Caco-2 (cell line): ENCODE data around the gene POLR1D. TPM values are rescaled to one million over a fixed set of nuclear protein-coding genes. Genes with fewer than 3 reads are reported as not detected.

Source experiments
- BruUV-seq: library from RNA; stranded (reverse); fragments of 400-500 nt; replicated peaks from 2 replicates; lab custom pipeline; 2021; lab: Mats Ljungman, UMichigan
- CTCF ChIA-PET: fragments of 300-600 bp; sonication (Branson Sonifier 250); formaldehyde crosslinking; loops from one replicate; lab custom pipeline; 2022; ENCODE audit warnings: antibody characterized with exemption; lab: Charles Lee
- POLR2A ChIA-PET: fragments of 300-600 bp; sonication (Branson Sonifier 250); formaldehyde crosslinking; loops from one replicate; lab custom pipeline; 2022; ENCODE audit warnings: antibody characterized with exemption; lab: Charles Lee
- DNase-seq, 2 experiments: peaks; one replicate each; pipeline versions ENCODE4 v3.0.0 to v3.0.0-alpha.2; 2020 to 2022
- H3K27me3 ChIP-seq: replicated peaks from 2 replicates; pipeline ENCODE4 v1.6.0; 2011; ENCODE audit warnings: low read length; ENCODE audit not compliant: control insufficient read depth, insufficient read depth
- H3K36me3 ChIP-seq: 2 replicates; pipeline ENCODE4 v1.5.1; 2011; ENCODE audit warnings: low read length; ENCODE audit not compliant: control insufficient read depth, insufficient read depth
- H3K4me1 ChIP-seq: fragments of 250-450 bp; sonication (Bioruptor Pico); 2 replicates; pipeline ENCODE4 v1.5.1; 2020; ENCODE audit warnings: mild to moderate bottlenecking
- H3K4me3 ChIP-seq: 2 replicates; pipeline ENCODE4 v1.5.1; 2011; ENCODE audit warnings: low read depth, mild to moderate bottlenecking, control low read depth, low read length
- H3K9me3 ChIP-seq: fragments of 250-450 bp; sonication (Bioruptor Pico); 2 replicates; pipeline ENCODE4 v1.5.1; 2020; ENCODE audit warnings: mild to moderate bottlenecking, moderate library complexity
- H3K27ac Mint-ChIP-seq: one replicate; pipeline ENCODE4 v1.8.0; 2022; ENCODE audit warnings: mixed read lengths; ENCODE audit not compliant: unreplicated experiment
- H3K27me3 Mint-ChIP-seq: one replicate; pipeline ENCODE4 v1.8.0; 2022; ENCODE audit warnings: mixed read lengths; ENCODE audit not compliant: insufficient read depth, unreplicated experiment
- H3K36me3 Mint-ChIP-seq: one replicate; pipeline ENCODE4 v1.8.0; 2022; ENCODE audit warnings: mild to moderate bottlenecking, mixed read lengths; ENCODE audit not compliant: insufficient read depth, unreplicated experiment
- H3K4me1 Mint-ChIP-seq: one replicate; pipeline ENCODE4 v1.8.0; 2022; ENCODE audit warnings: low read depth, mixed read lengths; ENCODE audit not compliant: unreplicated experiment
- H3K4me3 Mint-ChIP-seq: one replicate; pipeline ENCODE4 v1.8.0; 2022; ENCODE audit warnings: mild to moderate bottlenecking, moderate library complexity, mixed read lengths; ENCODE audit not compliant: unreplicated experiment
- H3K9me3 Mint-ChIP-seq: one replicate; pipeline ENCODE4 v1.8.0; 2022; ENCODE audit warnings: mixed read lengths; ENCODE audit not compliant: unreplicated experiment
- intact Hi-C: fragments of 100-400 bp; cut with micrococcal nuclease; formaldehyde crosslinking; loops from one replicate; pipeline ENCODE4 v1.10.0; 2022; ENCODE audit not compliant: unreplicated experiment
- total RNA-seq: library from RNA; stranded (reverse); gene quantifications from 2 replicates; pipeline ENCODE4 v1.2.3, GENCODE V29; 2022
- TF ChIP-seq, protein P1 (sequence below), 2 experiments: fragments of 200-600 bp in 1 of 2; IDR thresholded peaks; 1 replicate in 1 of 2; 2 replicates in 1 of 2; pipeline versions ENCODE4 v1.5.1 to v1.8.0; 2011 to 2022; ENCODE audit warnings: antibody characterized with exemption in 1 of 2, control low read depth in 1 of 2, inconsistent platforms in 1 of 2, low read depth in 1 of 2, low read length in 1 of 2, mild to moderate bottlenecking in 1 of 2, moderate library complexity in 1 of 2; ENCODE audit not compliant: insufficient read depth in 1 of 2, severe bottlenecking in 1 of 2, unreplicated experiment in 1 of 2

The POLR1D gene
- total RNA-seq, 1 experiment from 2014 or later: 201 TPM

DNA sequence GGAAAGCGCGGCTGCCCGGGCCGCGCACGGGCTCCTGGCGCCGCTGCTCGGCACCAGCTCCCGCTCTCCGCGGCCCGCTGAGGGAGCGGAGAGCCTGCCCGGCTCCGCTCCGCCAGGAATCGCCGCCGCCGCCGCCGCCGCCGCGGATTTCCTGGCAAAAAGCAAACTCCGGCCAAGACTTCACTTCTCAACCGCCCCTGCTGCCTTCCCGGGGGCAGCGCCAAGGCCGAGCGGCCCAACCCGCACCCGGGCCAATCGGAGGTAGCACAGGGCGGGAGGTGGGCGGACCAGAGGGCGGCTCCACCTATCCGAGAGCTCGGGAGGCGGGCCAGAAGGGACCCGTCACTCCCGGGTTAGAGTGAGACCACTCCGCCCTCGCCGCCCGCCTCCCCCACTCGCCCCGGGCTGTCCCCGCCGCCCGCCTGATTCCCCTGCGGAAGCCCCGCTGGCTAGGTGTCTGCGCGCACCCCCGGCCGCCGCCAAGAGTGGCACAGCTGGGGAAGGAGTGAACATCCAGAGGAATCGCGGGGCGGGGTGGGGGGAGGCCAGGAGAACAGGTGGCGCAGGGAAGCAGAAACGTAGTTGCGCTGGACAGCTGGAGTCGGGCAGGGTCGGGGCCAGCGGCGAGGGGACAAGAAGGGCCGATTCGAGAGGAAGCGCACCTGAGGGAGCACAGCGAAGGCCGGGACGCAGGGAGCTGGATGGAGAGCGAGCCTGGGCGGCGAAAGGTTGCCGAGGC lies 1.1 kb upstream of the POLR1D start, which contains the start of gene LNX2:
Gene LNX2, minus strand, starts transcription at position 153 of the 739 bp plus-strand sequence. CDS start 38,826 bp downstream, outside the sequence.
- peaks cover 53% of the 10 kb centered on the region for H3K36me3 Mint-ChIP-seq
- BruUV-seq: no TSS peak
- CTCF ChIA-PET: interaction anchor here (0.6 to 1.9 kb wide), 6 partner anchors 22 to 363 kb away, joined by 3 to 8 read pairs (median 5); no protein-coding TSS in a partner anchor

DNA sequence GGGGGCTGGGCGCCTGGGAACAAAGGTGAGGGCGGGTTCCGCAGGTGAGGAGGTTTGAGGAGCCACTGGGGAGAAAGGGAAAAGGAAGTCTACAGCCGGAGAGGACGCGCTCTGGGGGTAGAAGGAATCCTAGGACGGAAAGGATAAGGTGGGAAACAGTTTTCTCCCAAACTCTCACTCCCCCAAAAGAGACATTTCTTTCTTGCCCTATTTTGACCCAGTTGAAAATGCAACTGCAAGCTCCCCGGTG lies 651 bp upstream of the POLR1D start:
- no peaks in the 10 kb centered on the region for H3K9me3 ChIP-seq
- H3K36me3 ChIP-seq: no peaks in the 10 kb centered on the region
- H3K27me3 ChIP-seq: no peaks in the 10 kb centered on the region
- ChIA-PET POLR2A (interaction anchor here (0.6 to 3.2 kb wide), 13 partner anchors 14 to 1851 kb away, joined by 3 to 21 read pairs (median 4); partner anchors contain the start of gene GTF3A), CTCF (interaction anchor here (0.6 to 1.9 kb wide), 5 partner anchors 23 to 363 kb away, joined by 3 to 8 read pairs (median 5); no protein-coding TSS in a partner anchor)
- Mint-ChIP-seq H3K27ac (peak overlapping the region; percentile 96), H3K9me3 (no peaks in the 10 kb centered on the region), H3K36me3 (peaks cover 53% of the 10 kb centered on the region), H3K27me3 (no peaks in the 10 kb centered on the region), H3K4me1 (peaks cover 44% of the 10 kb centered on the region), H3K4me3 (peak overlapping the region; percentile 99)
- no TSS peak for BruUV-seq
- intact Hi-C loops: loop anchor here (2.0 to 10.0 kb wide), 5 partner anchors 70 to 656 kb away; partner anchors contain the start of genes CDX2 and MTIF3
- DNase-seq: no peak
- TF ChIP-seq, protein P1, sequence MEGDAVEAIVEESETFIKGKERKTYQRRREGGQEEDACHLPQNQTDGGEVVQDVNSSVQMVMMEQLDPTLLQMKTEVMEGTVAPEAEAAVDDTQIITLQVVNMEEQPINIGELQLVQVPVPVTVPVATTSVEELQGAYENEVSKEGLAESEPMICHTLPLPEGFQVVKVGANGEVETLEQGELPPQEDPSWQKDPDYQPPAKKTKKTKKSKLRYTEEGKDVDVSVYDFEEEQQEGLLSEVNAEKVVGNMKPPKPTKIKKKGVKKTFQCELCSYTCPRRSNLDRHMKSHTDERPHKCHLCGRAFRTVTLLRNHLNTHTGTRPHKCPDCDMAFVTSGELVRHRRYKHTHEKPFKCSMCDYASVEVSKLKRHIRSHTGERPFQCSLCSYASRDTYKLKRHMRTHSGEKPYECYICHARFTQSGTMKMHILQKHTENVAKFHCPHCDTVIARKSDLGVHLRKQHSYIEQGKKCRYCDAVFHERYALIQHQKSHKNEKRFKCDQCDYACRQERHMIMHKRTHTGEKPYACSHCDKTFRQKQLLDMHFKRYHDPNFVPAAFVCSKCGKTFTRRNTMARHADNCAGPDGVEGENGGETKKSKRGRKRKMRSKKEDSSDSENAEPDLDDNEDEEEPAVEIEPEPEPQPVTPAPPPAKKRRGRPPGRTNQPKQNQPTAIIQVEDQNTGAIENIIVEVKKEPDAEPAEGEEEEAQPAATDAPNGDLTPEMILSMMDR (IDR thresholded peaks at IDR 0.05; ENCODE audit: insufficient read depth in 1 of 2, low read depth in 1 of 2, low read length in 1 of 2, severe bottlenecking in 1 of 2, unreplicated experiment in 1 of 2): no peak
- peak overlapping the region; percentile 76 for H3K4me3 ChIP-seq
- H3K4me1 ChIP-seq: peaks cover 52% of the 10 kb centered on the region

More for the DNA sequence above, 1.1 kb upstream of the POLR1D start, which contains the start of gene LNX2:
- Mint-ChIP-seq H3K4me1 (peaks cover 39% of the 10 kb centered on the region), H3K27me3 (no peaks in the 10 kb centered on the region), H3K4me3 (peak within 1 kb of the TSS; percentile 99), H3K9me3 (no peaks in the 10 kb centered on the region), H3K27ac (peak within 1 kb of the TSS; percentile 96)
- peak; percentile 98 to 99 for DNase-seq
- POLR2A ChIA-PET: interaction anchor here (0.5 to 3.2 kb wide), 17 partner anchors 13 to 1851 kb away, joined by 3 to 13 read pairs (median 3); partner anchors contain the start of gene GTF3A
- intact Hi-C loops: loop anchor here (2.0 to 10.0 kb wide), 5 partner anchors 70 to 656 kb away; partner anchors contain the start of genes CDX2 and MTIF3
- peaks cover 47% of the 10 kb centered on the region for H3K4me1 ChIP-seq
- TF ChIP-seq, protein P1 (IDR thresholded peaks at IDR 0.05; ENCODE audit: insufficient read depth in 1 of 2, low read depth in 1 of 2, low read length in 1 of 2, severe bottlenecking in 1 of 2, unreplicated experiment in 1 of 2): no peak
- H3K4me3 ChIP-seq: peak within 1 kb of the TSS; percentile 76
- H3K36me3 ChIP-seq: no peaks in the 10 kb centered on the region
- H3K27me3 ChIP-seq: no peaks in the 10 kb centered on the region
- H3K9me3 ChIP-seq: peaks cover under 1% of the 10 kb centered on the region; the same call in 1 of the 2 replicates

DNA sequence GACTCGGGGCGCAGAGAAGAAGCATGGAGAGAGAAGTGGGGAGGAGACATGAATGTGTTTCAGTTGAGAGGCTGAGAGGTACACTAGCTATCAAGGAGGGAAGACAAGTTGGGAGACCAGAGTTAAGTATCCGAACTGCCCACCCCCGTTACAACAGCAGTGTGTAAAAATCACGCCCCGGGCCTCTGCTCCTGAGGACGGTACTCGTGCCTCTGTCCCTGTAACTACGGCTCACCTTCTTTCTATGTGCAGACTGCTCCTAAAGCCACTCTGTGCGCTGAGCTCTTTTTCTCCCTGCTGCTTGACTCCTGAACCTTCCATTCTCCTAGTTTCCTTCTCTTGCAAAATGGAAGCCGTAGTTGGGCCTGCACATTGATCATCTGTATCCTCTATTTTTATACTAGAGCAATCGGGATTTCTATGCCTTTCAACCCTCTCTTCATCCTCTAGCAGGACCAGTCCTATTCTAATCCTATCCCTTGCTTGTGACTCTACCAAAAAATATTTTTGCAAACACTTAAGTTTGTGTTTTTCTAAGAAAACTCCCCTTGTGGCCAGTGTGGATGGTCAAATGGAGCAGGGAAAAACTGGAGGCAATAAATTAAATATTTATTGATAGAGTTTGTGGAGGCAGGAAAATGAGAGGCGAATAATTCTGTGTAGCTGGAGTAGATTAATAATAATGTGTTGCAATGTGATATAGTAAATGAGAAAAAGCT lies 569 bp downstream of the POLR1D start:
- Mint-ChIP-seq H3K4me3 (peak overlapping the region; percentile 99), H3K9me3 (no peaks in the 10 kb centered on the region), H3K4me1 (peaks cover 49% of the 10 kb centered on the region), H3K27me3 (no peaks in the 10 kb centered on the region), H3K27ac (peak overlapping the region; percentile 96), H3K36me3 (peaks cover 58% of the 10 kb centered on the region)
- POLR2A ChIA-PET: interaction anchor here (0.5 kb wide), 1 partner anchor 209 kb away, joined by 3 read pairs; no protein-coding TSS in a partner anchor
- Histone ChIP-seq H3K36me3 (no peaks in the 10 kb centered on the region), H3K4me1 (peaks cover 50% of the 10 kb centered on the region), H3K27me3 (no peaks in the 10 kb centered on the region), H3K4me3 (peak overlapping the region; percentile 76), H3K9me3 (no peaks in the 10 kb centered on the region)
- no TSS peak for BruUV-seq
- TF ChIP-seq, protein P1 (IDR thresholded peaks at IDR 0.05; ENCODE audit: insufficient read depth in 1 of 2, low read depth in 1 of 2, low read length in 1 of 2, severe bottlenecking in 1 of 2, unreplicated experiment in 1 of 2): peak in 1 of 2 experiments; percentile 27
- DNase-seq: no peak
- CTCF ChIA-PET: interaction anchor here (0.6 to 1.9 kb wide), 2 partner anchors 54 to 260 kb away, joined by 3 to 8 read pairs; no protein-coding TSS in a partner anchor
- intact Hi-C loops: loop anchor here (5.0 to 10.0 kb wide), 3 partner anchors 90 to 657 kb away; partner anchors contain the start of gene CDX2
